HG03521 (cell line): ENCODE data around the gene CDO1.
A peak's percentile ranks its signal among the peaks of the same experiment; 100 is the strongest.
"Not testable (repeated sequence)": the region's sequence is repeated elsewhere in the genome, so short reads cannot be mapped to it uniquely, and the experiment has no call there.

Experiments
- ATAC-seq: cut with Tn5 transposase; IDR thresholded peaks from one replicate; pipeline ENCODE4 v1.9.1; 2021; ENCODE audit warnings: mild to moderate bottlenecking, moderate library complexity; ENCODE audit not compliant: unreplicated experiment

The CDO1 gene

DNA sequence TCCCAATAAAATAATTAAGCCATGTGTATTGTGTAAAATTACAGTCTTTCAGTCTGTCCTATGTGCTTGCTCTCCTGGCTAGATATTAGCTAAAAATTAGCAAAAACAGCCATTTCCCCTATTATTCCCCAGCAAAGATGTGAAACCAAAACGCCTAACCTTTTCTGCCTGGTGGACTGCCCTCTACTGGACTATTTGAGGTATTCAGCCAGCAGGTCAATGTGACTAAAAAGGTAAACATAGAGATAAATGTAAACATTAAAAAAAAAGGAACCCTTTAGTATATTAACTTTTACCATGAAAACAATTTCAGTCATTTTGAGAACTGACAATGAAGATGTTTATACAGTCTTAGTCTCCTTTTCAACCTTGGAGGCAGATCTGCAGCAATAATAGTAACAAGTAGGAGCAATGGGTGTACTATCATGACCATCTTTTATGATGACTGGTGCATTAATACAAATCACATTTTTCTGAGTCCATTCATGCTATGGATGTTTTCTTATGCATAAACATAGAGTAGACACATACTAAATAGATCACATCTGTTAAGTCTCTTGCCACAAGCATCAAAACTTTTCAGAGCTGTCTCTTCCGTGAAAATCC lies 14.8 kb upstream of the CDO1 start:
- ATAC-seq, result peak; percentile 58

DNA sequence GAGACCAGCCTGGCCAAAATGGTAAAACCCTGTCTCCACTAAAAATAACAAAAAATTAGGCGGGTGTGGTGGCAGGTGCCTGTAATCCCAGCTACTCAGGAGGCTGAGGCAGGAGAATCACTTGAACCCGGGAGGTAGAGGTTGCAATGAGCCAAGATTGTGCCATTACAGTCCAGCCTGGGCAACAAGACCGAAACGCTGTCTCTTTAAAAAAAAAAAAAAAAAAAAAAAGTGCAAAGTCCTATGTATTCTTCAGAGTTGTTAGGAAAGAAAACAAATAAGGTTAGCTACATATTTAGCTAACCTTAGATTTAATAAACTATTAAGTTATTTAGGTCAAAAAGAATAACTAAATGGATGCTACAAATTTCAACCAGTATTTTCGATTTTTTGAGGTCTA lies 13.5 kb upstream of the CDO1 start:
- no peak for ATAC-seq

- ATAC-seq, result no peak
These were observed 9.5 kb upstream of the CDO1 start for GRCh38 chr5:115825948-115826347.

- ATAC-seq, result not testable (repeated sequence)
These were observed 8.5 kb upstream of the CDO1 start for GRCh38 chr5:115824983-115825382.

- ATAC-seq, result no peak
These were observed 4.4 kb upstream of the CDO1 start for GRCh38 chr5:115820846-115821245.

DNA sequence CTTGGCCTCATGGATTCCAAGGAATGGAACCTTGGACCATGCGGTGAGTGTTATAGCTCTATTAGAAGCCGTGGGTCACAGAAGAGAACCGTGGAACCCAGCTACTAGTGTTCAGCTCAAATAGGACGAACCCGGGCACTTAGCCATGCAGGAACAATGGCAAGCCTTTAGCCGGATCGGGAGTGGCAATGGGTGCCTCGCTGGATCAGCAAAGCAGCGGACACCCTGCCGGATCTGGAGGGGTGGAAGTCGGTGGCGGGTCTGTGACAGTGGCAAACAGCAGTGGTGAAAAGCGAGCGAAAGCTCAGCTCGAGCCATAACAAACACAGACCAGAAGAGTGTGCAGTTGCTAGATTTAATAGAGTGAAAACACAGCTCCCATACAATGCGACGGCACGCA lies 2.4 kb upstream of the CDO1 start:
- ATAC-seq, result no peak

GRCh38 chr5:115817386-115817785 lies 927 bp upstream of the CDO1 start:
- ATAC-seq, result no peak

- no peak for ATAC-seq
These were observed 700 bp downstream of the CDO1 start for GRCh38 chr5:115815693-115816225.

DNA sequence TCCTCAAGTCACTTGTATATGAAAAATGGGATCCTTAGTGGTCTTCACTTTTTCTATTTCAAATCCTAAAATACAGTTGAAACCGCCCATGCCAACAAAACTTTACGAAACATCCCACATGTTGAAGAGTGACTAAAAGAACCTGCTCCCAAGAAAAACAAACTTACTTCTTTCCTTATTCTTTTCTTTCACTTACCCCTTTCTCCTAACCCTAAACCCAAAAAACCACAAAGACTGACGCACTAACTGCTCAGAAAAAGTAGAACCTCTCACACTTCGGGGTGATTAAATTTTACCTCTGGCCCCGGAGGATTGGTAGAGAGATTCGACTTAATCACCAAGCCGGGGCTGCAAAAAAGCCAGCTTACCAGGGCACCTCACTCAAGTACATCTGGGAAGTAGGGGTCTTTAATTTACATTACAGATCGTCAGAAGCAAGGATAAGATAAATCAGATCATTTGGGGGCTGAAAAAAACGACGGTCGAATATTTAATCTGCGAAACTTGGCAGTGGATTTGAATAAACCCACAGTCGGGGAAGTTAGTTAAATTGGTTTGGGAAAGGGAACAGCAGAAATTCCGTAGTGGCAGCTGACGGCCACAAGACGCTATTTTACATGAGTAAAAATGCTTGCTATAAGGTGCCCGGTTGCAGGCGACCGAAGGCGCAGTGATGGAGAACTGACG lies 1.3 kb downstream of the CDO1 start:
- no peak for ATAC-seq

GRCh38 chr5:115813719-115814118 lies 2.7 kb downstream of the CDO1 start:
- no peak for ATAC-seq

DNA sequence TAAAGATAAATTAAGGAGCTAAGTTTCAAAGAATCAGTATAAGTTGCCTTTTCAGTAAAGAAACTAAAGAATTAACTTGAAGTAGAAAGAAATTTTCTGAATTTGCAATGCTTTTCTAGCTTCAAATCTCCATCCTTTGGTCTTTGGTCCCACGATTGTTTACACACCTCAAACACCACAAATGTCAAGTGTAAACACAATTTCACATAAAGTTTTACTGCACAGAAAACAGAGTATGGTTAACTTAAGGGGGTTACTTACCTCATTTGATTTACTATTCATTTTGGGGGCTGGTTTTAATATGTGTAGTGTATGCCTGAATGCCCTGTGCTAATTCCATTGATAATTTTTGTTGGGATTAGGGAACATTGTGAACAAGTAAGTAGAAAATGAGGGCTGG lies 4.1 kb downstream of the CDO1 start:
- ATAC-seq, result no peak

DNA sequence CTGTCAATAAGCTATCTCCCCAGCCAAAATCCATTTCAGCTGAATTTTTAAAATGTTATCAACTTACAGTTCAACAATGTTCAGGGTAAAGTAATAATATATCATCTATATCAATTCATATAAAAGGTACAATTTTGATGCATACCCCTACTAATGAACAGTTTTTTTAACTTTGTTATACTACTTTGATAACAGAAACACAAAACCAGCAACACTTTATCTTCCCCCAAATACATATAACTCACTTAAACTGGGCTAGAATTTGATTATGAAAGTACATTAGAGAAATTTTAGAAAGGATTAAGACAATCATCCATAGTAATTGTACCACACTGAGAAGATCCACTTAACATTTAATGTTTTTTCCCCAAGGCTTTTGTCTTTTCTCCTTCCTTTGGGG lies 5.1 kb downstream of the CDO1 start:
- ATAC-seq, result no peak

DNA sequence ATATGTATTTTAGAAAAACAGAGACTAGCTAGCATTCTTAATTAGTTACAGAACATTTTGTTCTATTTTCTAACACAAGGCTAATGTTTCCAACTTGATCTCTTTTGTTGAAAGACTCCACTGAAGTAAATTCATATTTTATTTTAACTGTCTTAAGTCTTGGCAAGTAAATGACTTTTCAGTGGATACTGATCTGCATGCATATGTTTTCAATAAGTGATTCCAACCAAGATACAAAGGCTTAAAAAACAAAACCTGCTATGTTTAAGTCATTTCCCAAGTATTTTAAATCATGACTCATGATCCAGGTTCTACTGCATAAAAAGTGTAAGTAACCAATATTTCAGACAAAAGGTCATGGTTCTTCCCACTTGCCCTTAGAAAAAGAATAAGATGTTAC lies 5.7 kb downstream of the CDO1 start:
- no peak for ATAC-seq

- ATAC-seq, result no peak
These were observed 6.5 kb downstream of the CDO1 start for GRCh38 chr5:115809946-115810345.

DNA sequence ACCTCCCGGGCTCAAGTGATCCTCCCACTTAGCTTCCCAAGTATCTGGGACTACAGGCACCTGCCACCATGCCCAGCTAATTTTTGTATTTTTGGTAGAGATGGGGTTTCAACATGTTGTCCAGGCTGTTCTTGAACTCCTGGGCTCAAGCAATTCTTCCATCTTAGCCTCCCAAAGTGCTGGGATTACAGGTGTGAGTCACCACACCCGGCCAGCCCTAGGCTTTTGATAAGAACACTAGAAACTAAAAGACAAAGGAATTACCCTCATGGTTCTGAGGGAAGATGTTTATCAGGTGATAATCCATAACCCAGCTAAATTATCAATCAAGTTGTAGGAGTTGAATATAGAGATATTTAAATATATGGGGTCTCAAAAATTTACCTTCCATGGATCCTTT lies 8.4 kb downstream of the CDO1 start:
- ATAC-seq, result not testable (repeated sequence)

- no peak for ATAC-seq
These were observed 8.8 kb downstream of the CDO1 start for GRCh38 chr5:115807654-115808052.

- ATAC-seq, result no peak
These were observed 9.3 kb downstream of the CDO1 start for GRCh38 chr5:115806986-115807653.

- ATAC-seq, result no peak
These were observed 14.5 kb downstream of the CDO1 start for GRCh38 chr5:115801984-115802383.

DNA sequence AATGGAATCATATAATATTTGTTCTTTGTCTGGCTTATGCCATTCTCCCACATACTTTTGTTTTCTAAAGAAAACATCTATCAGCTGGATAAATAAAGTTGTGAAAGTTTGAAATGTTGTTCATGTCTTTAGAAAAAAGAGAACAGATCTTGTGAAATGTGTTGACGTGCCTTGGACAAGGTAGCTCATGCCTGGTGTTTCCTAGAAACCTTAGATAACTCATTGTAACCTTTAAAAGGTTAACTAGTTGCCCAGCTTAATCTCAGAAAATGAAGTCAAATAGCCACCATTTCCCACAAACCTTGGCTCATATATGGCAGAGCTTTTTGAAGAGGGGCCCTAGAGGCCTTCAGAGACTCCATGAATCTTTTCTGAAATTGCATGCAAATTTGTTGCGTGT lies 15.3 kb downstream of the CDO1 start:
- no peak for ATAC-seq

GRCh38 chr5:115800108-115800507 lies 16.4 kb downstream of the CDO1 start:
- ATAC-seq, result no peak

- ATAC-seq, result no peak
These were observed 18.2 kb downstream of the CDO1 start for GRCh38 chr5:115798252-115798651.

- no peak for ATAC-seq
These were observed 19.8 kb downstream of the CDO1 start for GRCh38 chr5:115796656-115797055.
